ENCODE results near the gene STARD8.
"Not testable (repeated sequence)": the region's sequence is repeated elsewhere in the genome, so short reads cannot be mapped to it uniquely, and the experiment has no call there.

DNA sequence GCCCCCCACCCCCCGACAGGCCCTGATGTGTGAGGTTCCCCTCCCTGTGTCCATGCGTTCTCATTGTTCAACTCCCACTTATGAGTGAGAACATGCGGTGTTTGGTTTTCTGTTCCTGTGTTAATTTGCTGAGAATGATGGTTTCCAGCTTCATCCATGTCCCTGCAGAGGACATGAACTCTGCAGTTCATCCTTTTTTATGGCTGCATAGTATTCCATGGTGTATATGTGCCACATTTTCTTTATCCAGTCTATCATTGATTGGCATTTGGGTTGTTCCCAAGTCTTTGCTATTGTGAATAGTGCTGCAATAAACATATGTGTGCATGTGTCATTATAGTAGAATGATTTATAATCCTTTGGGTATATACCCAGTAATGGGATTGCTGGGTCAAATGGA, 32.7 kb upstream of the STARD8 start:
- TF ChIP-seq, protein P1, sequence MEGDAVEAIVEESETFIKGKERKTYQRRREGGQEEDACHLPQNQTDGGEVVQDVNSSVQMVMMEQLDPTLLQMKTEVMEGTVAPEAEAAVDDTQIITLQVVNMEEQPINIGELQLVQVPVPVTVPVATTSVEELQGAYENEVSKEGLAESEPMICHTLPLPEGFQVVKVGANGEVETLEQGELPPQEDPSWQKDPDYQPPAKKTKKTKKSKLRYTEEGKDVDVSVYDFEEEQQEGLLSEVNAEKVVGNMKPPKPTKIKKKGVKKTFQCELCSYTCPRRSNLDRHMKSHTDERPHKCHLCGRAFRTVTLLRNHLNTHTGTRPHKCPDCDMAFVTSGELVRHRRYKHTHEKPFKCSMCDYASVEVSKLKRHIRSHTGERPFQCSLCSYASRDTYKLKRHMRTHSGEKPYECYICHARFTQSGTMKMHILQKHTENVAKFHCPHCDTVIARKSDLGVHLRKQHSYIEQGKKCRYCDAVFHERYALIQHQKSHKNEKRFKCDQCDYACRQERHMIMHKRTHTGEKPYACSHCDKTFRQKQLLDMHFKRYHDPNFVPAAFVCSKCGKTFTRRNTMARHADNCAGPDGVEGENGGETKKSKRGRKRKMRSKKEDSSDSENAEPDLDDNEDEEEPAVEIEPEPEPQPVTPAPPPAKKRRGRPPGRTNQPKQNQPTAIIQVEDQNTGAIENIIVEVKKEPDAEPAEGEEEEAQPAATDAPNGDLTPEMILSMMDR (IDR thresholded peaks at IDR 0.05; ENCODE audit: low read depth, low read length, missing input control), result not testable (repeated sequence)
- TF ChIP-seq, protein P2, sequence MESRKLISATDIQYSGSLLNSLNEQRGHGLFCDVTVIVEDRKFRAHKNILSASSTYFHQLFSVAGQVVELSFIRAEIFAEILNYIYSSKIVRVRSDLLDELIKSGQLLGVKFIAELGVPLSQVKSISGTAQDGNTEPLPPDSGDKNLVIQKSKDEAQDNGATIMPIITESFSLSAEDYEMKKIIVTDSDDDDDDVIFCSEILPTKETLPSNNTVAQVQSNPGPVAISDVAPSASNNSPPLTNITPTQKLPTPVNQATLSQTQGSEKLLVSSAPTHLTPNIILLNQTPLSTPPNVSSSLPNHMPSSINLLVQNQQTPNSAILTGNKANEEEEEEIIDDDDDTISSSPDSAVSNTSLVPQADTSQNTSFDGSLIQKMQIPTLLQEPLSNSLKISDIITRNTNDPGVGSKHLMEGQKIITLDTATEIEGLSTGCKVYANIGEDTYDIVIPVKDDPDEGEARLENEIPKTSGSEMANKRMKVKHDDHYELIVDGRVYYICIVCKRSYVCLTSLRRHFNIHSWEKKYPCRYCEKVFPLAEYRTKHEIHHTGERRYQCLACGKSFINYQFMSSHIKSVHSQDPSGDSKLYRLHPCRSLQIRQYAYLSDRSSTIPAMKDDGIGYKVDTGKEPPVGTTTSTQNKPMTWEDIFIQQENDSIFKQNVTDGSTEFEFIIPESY (IDR thresholded peaks at IDR 0.05), result not testable (repeated sequence)
- TF ChIP-seq GABPA (IDR thresholded peaks at IDR 0.05 in 1 of 2, conservative IDR thresholded peaks at IDR 0.05 in 1 of 2); HNF4A (conservative IDR thresholded peaks at IDR 0.05); EGR1 (IDR thresholded peaks at IDR 0.05; ENCODE audit: low read depth in 2 of 2): not testable (repeated sequence)

Data from liver (tissue), 3 donors.